Choroid plexus epithelial cell (primary cell): ENCODE measurements around the gene CYB5A.
A peak's percentile ranks its signal among the peaks of the same experiment; 100 is the strongest.
"Not testable (repeated sequence)": the region's sequence is repeated elsewhere in the genome, so short reads cannot be mapped to it uniquely, and the experiment has no call there.

Experiments
- DNase-seq: peaks from one replicate; pipeline ENCODE4 v3.0.0-alpha.2; 2010; ENCODE audit warnings: low read depth
- H3K4me3 ChIP-seq: 2 replicates; pipeline ENCODE4 v1.5.1; 2011; ENCODE audit warnings: low read depth, mild to moderate bottlenecking, control low read depth, low read length, moderate library complexity
- TF ChIP-seq, protein P1 (sequence below): conservative IDR thresholded peaks from 2 replicates; pipeline ENCODE4 v1.5.1; 2011; ENCODE audit warnings: low read depth, mild to moderate bottlenecking, control low read depth, inconsistent platforms, low read length, moderate library complexity

The CYB5A gene

DNA sequence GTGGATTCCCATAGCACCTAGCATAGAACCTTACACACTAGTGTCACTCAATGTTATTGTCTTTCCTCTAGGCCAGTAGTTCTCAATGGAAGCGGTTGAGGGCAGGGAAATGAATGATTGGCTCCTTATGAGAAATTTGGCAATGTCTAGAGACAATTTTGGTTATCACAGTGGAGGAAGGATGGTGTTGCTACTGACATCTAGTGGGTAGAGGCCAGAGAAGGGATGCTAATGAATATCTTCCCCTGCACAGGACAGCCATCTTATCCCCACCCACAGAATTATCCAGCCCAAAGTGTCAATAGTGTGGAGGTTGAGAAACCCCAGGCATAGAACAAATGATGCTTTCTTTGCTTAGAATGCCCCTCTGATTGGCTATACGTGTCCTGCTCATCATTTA lies 39.6 kb upstream of the CYB5A start:
- TF ChIP-seq, protein P1, sequence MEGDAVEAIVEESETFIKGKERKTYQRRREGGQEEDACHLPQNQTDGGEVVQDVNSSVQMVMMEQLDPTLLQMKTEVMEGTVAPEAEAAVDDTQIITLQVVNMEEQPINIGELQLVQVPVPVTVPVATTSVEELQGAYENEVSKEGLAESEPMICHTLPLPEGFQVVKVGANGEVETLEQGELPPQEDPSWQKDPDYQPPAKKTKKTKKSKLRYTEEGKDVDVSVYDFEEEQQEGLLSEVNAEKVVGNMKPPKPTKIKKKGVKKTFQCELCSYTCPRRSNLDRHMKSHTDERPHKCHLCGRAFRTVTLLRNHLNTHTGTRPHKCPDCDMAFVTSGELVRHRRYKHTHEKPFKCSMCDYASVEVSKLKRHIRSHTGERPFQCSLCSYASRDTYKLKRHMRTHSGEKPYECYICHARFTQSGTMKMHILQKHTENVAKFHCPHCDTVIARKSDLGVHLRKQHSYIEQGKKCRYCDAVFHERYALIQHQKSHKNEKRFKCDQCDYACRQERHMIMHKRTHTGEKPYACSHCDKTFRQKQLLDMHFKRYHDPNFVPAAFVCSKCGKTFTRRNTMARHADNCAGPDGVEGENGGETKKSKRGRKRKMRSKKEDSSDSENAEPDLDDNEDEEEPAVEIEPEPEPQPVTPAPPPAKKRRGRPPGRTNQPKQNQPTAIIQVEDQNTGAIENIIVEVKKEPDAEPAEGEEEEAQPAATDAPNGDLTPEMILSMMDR, result peak; percentile 83
- H3K4me3 ChIP-seq, result no peak overlapping the region
- DNase-seq, result peak; percentile 87

DNA sequence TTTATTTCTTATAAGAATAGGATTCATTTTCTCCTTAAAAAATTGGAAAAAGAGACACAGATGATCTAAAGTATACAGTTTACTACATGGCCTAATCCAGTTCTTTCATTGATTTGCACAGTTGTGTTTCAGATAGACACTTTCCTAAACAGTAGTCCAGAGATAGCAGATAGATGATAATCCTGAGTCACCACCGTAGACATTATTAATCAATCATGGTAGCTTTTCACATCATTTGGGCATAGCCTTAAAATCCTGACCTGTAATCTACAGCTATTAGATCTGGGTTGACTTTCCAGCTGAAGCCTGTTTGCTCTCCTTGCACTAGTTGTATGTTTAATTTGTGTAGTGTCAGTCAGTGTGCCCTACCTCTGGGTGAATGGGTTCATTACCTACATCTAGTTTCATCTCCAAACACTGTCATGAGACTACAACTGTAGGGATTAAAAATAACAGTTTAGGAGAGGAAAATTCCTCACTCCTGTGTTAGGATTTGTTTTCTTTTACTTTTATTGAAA lies 38.0 kb upstream of the CYB5A start:
- TF ChIP-seq, protein P1, result no peak
- H3K4me3 ChIP-seq, result no peak overlapping the region
- no peak for DNase-seq

DNA sequence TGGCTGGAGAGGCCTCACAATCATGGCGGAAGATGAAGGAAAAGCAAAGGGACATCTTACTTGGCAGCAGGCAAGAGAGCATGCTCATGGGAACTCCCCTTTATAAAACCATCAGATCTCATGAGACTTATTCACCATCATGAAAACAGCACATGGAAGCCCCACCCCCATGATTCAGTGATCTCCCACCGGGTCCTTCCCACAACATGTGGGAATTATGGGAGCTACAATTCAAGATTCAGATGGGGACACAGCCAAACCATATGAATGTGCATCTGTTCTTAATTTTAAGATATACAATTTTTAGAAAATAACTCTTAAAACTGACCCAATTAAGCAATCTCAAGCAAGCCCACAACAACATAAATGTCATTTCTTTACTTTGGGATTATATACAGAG lies 36.4 kb upstream of the CYB5A start:
- DNase-seq, result peak; percentile 15
- no peak overlapping the region for H3K4me3 ChIP-seq
- TF ChIP-seq, protein P1, result no peak

DNA sequence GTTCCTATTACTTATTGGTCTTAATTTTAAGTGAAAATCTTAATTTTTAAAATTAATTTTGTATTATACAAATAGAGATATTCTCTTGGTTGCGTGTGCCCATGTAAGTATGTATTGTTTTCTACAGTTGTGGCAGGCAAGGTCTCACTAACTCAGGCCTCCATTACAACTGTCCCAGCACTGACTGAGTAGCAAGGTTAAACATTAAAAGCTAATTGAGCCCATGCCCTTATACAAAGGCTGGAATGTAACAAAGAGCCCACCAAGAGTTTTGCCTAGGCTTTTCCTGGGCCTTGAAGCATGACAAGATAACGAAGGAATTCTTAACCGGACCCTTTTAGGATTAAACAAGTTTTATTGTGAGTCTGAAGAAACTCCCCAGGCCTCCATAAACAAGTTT lies 35.0 kb upstream of the CYB5A start:
- DNase-seq, result not testable (repeated sequence)

DNA sequence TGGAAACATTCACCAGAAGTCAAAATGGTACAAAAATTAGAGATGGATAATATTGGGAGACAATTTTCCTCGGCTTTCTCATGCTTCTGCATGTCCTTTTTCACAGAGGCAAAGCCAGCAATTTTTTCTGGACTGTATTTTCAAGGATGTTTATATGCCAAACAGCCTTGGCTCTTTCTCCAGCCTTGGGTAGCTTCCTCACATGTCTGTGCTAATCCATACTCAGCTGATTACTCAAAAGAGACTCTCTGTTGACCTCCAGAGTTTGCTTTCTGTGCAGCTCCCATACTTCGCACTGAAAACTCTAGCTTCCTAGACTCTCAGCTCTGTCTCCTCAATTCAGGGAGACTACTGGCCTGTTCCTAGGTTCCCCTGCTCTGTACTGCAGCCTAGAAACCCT lies 34.5 kb upstream of the CYB5A start:
- peak; percentile 6 for DNase-seq
- H3K4me3 ChIP-seq, result no peak overlapping the region
- TF ChIP-seq, protein P1, result no peak

More for the DNA sequence above, 35.0 kb upstream of the CYB5A start:
- H3K4me3 ChIP-seq, result not testable (repeated sequence)

DNA sequence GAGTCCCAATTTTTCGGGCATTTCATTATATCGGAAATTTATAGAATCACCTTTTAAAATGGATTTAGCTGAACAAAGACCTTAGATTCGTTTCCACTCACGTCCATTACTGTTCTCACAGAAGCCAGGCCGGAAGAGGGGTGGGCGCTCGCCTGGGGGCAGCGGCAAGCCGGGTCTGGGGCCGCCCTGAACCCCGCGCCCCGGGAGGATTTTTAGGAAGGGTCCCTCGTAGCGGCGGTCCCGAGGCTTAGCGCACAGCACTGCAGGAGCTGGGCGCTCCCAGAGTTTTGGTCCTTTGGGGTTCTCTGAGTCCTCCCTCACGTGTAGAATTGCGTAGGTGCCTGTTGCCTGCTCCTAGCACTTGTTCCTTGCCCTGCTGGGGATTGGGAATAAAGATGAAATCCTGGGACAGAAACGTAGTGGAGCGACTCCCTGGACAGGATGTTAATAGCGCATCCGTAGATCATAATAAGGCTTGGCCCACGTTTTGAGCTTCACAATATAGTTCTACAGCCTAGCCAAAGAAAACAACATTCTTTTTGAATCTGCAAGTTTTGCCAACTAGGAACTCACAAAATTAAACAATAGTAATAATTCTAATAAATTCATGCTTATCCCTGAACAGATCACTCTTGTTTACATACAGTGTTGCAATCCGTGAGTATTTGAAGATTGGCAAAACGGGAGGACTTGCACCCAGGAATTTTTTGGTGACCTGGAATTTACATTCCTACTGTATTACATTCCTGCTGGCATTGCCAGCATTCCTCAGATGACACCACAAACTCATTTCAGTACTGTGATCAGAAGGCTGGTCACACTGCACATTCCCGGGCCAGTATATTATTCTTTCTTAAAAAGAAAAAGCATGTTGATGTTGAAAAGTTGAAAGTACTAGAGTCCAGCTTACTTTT lies 24.8 kb upstream of the CYB5A start:
- DNase-seq, result peak; percentile 87
- no peak overlapping the region for H3K4me3 ChIP-seq
- TF ChIP-seq, protein P1, result no peak

DNA sequence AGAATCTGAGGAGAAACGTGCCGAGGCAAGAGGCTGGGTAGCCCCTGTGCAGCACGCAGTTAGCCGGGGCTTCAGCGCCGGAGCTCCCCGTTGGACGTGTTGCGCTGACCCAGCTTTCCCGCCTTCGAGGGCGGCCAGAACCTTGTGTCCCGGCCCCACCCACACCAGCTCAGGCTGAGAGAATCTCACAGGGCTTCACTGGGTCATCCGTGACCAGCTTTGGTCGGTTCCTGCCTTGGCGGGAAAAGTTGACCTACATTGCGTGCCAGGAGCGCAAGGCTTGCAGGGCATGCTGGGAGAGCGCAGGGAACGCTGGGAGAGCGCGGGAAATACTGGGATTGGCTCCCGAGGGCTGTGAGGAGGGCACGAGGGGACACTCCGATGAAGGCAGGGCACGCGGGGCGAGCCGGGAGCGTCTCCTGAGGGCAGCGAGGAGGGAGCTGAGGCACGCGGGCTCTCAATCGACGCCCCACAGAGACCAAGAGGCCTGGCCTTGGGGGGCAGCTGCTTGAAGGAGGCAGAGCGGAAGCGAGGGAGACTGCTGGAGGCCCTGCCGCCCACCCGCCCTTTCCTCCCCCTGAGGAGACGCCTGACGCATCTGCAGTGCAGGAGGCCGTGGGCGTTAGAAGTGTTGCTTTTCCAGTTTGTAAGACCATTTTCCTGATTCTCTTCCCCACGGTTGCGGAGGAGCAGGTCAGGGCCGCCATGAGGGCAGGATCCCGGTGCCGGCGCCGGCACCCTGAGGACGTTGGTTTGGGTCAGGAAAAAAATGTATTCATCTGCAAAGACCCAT lies 23.9 kb upstream of the CYB5A start, which contains the start of gene C18orf63:
C18orf63 (plus strand) TSS at position 376 of the 793 bp plus-strand sequence. CDS start 2,027 bp downstream, outside the sequence.
- TF ChIP-seq, protein P1, result no peak
- no peak within 1 kb of the TSS for H3K4me3 ChIP-seq
- DNase-seq, result no peak
